ENCODE measurements around the gene AP3D1.
A peak's percentile ranks its signal among the peaks of the same experiment; 100 is the strongest.
"Not testable (repeated sequence)": the region's sequence is repeated elsewhere in the genome, so short reads cannot be mapped to it uniquely, and the experiment has no call there.

AP3D1 gene

DNA sequence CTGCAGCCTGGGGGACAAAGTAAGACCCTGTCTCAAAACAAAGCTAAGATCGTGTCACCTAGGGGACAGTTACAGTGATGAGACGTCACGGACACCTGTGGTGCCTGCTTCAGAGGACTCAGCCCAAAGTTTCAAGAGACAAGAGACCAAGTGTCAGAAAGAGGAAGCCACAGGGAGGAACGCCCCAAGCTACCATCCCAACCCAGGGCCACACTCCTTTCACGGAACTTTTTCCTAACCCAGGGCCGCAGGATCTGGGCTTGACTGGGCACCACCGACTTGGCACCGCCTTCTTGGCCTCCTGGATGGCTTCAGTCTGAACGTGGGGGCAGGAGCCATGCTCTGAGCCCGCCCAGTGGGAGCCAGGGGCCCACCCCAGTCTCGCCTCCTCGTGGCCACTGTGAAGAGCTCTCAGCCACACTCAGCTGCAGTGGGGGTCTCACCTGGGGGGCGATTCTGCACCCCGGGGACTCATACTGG is 63.7 kb downstream of the AP3D1 start:
- Histone ChIP-seq H3K9me3 (no peaks in the 10 kb centered on the region), H3K36me3 (peaks cover 0 to 32% (median 0%) of the 10 kb centered on the region in 3 donors), H3K4me1 (peaks cover 0 to 59% (median 38%) of the 10 kb centered on the region in 4 donors), H3K27ac (peak overlapping the region in 1 of 2 donors; percentile 22), H3K4me3 (no peak overlapping the region), H3K27me3 (no peaks in the 10 kb centered on the region)
- peak in 1 of 2 donors; percentile 46 for DNase-seq
- intact Hi-C loops (cut with DNase I; ENCODE audit: low total_unique reads) = no loop called here
- TF ChIP-seq, protein P1, sequence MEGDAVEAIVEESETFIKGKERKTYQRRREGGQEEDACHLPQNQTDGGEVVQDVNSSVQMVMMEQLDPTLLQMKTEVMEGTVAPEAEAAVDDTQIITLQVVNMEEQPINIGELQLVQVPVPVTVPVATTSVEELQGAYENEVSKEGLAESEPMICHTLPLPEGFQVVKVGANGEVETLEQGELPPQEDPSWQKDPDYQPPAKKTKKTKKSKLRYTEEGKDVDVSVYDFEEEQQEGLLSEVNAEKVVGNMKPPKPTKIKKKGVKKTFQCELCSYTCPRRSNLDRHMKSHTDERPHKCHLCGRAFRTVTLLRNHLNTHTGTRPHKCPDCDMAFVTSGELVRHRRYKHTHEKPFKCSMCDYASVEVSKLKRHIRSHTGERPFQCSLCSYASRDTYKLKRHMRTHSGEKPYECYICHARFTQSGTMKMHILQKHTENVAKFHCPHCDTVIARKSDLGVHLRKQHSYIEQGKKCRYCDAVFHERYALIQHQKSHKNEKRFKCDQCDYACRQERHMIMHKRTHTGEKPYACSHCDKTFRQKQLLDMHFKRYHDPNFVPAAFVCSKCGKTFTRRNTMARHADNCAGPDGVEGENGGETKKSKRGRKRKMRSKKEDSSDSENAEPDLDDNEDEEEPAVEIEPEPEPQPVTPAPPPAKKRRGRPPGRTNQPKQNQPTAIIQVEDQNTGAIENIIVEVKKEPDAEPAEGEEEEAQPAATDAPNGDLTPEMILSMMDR (IDR thresholded peaks at IDR 0.05) = no peak

DNA sequence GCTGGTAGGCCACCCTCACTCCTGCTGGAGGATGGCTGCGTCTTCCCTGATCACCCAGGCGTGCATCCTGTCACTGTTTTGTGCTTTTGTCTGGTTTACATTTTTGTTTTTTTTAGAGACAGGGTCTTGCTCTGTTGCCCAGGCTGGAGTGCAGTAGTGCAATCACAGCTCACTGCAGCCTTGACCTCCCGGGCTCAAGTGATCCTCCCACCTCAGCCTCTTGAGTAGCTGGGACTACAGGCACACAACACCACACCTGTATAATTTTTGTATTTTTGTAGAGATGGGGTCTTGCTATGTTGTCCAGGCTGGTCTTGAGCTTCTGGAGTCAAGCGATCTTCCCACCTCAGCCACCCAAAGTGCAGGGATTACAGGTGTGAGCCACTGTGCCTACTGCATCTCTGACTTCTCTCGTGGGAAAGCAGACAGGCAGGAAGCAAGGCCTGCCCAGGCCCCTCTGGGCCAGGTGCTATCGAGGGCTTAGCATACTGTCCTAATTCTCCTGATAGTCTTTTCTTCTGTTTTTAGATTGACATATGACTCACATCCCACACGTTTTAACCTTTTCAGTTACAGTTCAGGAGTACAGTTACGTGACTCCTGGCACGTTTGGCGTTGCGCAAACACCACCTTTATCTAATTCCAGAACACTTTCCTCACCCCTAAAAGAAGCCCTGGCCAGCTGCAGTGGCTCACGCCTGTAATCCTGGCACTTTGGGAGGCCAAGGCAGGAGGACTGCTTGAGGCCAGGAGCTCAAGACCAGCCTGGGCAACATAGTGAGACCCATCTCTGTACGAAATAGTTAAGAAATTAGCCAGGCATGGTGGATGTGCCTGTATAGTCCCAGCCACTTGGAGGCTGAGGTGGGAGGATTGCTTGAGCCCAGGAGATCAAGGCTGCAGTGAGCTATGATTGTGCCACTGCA is 64.4 kb downstream of the AP3D1 start:
- H3K4me3 ChIP-seq; intact Hi-C loops (cut with DNase I; ENCODE audit: low total_unique reads); DNase-seq; H3K9me3 ChIP-seq; H3K27me3 ChIP-seq: not testable (repeated sequence)
- Histone ChIP-seq H3K27ac (peak overlapping the region in 1 of 2 donors; percentile 22), H3K4me1 (peaks cover 0 to 53% (median 35%) of the 10 kb centered on the region in 4 donors), H3K36me3 (peaks cover 0 to 39% (median 0%) of the 10 kb centered on the region in 3 donors)

DNA sequence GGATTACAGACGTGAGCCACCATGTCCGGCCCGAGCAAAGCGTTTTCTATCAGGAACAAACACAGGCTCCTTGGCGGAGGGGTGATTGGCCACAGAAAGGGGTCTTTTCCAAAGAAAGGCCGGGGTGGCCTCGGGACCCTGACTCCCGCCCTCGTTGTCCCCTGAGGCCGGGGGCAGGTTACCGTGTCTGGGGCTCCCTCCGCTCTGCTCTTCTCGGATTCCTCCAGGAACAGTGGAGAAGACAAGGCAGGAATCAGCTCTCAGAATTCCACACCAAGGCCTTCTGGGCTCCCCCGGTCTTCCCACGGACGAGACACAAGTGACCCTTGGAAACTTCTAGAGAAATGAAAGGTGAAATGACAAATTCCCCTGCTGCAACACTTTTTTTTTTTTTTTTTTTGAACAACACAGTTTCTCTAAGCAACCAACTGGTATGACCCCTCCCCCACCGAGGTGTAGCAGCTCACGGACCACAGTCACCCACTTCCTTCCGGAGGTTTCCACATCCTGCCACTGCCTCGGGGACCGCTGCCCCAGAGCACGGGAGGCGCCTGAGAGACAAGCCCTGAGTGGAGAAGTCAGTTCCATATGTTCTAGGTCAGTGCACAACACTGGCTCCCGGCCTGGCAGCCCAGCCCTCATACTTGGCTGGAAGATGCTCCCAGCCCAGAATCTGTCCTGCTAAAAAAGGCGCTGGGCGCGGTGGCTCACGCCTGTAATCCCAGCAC is 66.2 kb downstream of the AP3D1 start:
- H3K27ac ChIP-seq = no peak overlapping the region
- H3K9me3 ChIP-seq = no peaks in the 10 kb centered on the region
- TF ChIP-seq, protein P1 (IDR thresholded peaks at IDR 0.05) = no peak
- H3K4me1 ChIP-seq = peaks cover 0 to 35% (median 19%) of the 10 kb centered on the region in 4 donors
- H3K27me3 ChIP-seq = no peaks in the 10 kb centered on the region
- intact Hi-C loops (cut with DNase I; ENCODE audit: low total_unique reads) = no loop called here
- DNase-seq = peak in 1 of 2 donors; percentile 65
- H3K4me3 ChIP-seq = no peak overlapping the region
- H3K36me3 ChIP-seq = peaks cover 0 to 52% (median 7%) of the 10 kb centered on the region in 3 donors

DNA sequence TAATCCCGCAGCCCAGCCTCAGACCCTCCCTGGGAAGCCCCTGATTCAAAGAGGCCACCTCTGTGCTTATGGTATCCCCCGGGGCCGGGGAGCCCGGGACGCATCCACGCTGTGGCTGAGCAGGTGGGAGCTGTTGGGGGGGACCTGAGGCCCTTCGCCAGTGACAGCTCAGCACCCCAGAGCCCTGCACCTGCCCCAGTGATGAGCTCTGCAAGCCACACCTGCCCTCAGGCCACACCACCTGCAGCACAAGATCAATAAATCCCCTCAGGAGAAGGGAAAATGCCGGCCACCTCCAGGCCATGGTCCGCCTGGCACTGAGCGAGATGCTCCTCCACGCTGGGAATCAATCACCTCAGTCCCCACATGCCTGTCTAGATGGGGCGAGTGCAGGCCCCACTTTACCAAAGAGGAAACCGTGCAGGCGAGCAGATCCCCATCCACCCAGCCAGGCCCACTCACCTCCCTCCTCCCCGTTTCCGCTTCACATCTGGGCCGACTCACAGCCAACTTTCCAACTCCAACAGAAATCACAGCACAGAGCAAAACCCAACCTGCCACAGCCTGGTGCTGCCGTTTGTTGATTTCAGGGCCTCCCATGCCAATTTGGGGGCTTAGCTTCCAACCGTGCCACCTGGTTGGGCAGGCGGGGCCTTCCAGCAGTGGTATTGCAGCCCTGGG is 68.1 kb downstream of the AP3D1 start:
- no peaks in the 10 kb centered on the region for H3K9me3 ChIP-seq
- no peak overlapping the region for H3K27ac ChIP-seq
- H3K27me3 ChIP-seq = no peaks in the 10 kb centered on the region
- TF ChIP-seq, protein P1 (IDR thresholded peaks at IDR 0.05) = no peak
- peaks cover 0 to 17% (median 9%) of the 10 kb centered on the region in 4 donors for H3K4me1 ChIP-seq
- H3K36me3 ChIP-seq = peaks cover 9 to 63% (median 26%) of the 10 kb centered on the region in 3 donors
- H3K4me3 ChIP-seq = no peak overlapping the region
- DNase-seq = no peak
- intact Hi-C loops (cut with DNase I; ENCODE audit: low total_unique reads) = no loop called here

DNA sequence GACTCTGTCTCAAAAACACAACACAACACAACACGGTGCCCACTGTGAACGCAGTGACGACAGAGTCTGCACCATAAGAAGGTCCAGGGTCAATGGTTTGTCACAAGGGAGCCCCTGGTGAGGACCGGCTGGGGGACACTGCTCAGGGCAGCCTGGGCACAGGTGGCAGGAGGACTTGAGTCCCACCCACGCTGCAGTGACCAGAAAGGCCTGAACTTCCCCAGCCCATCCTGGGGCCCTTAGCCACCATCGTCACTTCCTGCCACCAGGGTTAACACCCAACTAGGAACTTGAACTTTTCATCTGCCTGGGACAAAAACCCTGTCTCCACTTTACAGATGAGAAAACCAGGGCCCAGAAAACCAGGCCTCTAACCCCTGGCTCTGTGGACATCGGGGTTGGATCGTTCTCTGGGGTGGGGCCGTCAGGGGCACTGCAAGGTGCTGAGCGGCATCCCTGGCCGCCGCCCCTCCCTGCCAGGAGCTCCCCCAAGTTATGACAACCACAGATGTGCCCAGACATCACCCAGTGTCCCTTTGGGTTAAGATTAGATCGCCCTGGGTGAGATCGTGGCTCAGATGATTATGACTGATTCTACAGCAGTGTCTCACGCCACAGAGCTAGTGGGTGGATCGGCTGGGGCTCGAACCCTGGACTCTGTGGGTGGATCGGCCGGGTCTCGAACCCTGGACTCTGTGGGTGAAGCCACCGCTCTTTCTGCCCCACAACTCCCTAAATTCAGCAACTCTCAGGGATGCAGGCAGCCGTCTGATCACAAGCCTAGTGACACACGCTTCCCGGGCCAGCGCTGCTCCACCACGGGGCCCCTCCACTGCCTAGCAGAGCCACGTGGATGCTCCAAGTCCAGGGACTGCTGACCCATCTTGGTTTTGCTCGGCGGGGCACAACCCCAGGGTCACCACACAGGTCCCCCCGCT is 69.2 kb downstream of the AP3D1 start:
- Histone ChIP-seq H3K4me1 (peaks cover 0 to 10% (median 3%) of the 10 kb centered on the region in 4 donors), H3K36me3 (peaks cover 21 to 75% (median 37%) of the 10 kb centered on the region in 3 donors), H3K9me3 (no peaks in the 10 kb centered on the region), H3K27ac (no peak overlapping the region), H3K4me3 (no peak overlapping the region), H3K27me3 (no peaks in the 10 kb centered on the region)
- TF ChIP-seq, protein P1 (IDR thresholded peaks at IDR 0.05) = no peak
- DNase-seq = no peak
- intact Hi-C loops (cut with DNase I; ENCODE audit: low total_unique reads) = no loop called here

Data from tibial artery (tissue), 4 donors.